Subcutaneous abdominal adipose tissue (tissue), 5 donors: ENCODE results near the gene PTPRM.

ENCODE experiments used
- H3K27ac ChIP-seq: one replicate; pipeline ENCODE4 v1.7.0; 2013; ENCODE audit warnings: low read depth, mild to moderate bottlenecking, inconsistent platforms, low read length, moderate library complexity
- H3K27me3 ChIP-seq, 5 donors: one replicate each; pipeline ENCODE4 v1.7.0; 2013; ENCODE audit warnings: low read length in 5 of 5, inconsistent platforms in 1 of 5; ENCODE audit not compliant: control insufficient read depth in 5 of 5, insufficient read depth in 4 of 5
- H3K36me3 ChIP-seq, 5 donors: one replicate each; pipeline ENCODE4 v1.7.0; 2013; ENCODE audit warnings: low read length in 5 of 5; ENCODE audit not compliant: control insufficient read depth in 5 of 5, insufficient read depth in 5 of 5
- H3K4me1 ChIP-seq, 5 donors: one replicate each; pipeline ENCODE4 v1.7.0; 2013; ENCODE audit warnings: low read length in 5 of 5, mild to moderate bottlenecking in 3 of 5, moderate library complexity in 1 of 5; ENCODE audit not compliant: control insufficient read depth in 5 of 5, insufficient read depth in 5 of 5
- H3K4me3 ChIP-seq, 5 donors: one replicate each; pipeline ENCODE4 v1.7.0; 2013; ENCODE audit warnings: low read length in 5 of 5, low read depth in 1 of 5
- H3K9ac ChIP-seq, 5 donors: one replicate each; pipeline ENCODE4 v1.7.0; 2013; ENCODE audit warnings: low read length in 5 of 5, mild to moderate bottlenecking in 4 of 5, moderate library complexity in 3 of 5
- H3K9me3 ChIP-seq, 5 donors: one replicate each; pipeline ENCODE4 v1.7.0; 2013; ENCODE audit warnings: low read length in 5 of 5; ENCODE audit not compliant: control insufficient read depth in 5 of 5
- donor health status: healthy.
- donor health status: healthy.
- donor health status: healthy.
- donor health status: healthy.
- donor health status: healthy.

PTPRM gene

DNA sequence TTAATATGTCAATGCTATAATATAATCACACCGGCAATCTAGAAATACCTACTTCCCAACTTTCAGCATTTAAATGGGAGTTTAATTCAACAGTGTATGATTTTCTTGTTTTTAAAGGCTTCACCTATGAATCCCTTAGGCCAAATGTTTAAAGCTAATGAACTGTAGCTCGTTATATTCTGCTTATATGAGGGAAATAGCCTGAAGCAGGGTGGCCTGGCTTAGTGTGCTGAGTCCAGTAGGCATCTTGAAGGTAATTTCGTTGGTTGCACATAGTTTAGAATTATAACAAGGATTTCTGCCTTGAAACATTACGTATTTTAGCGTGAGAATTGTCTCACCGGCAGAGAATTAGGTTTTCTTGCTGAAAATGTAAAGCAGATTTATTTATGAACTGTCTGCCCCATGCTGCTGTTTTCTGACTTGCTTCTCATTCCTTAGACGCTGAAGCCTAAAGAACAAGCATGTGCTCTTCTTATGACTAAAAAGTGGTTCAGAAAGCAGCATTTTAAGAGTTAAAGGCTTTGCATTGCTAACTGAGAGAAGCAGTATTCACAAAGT is 608.5 kb downstream of the PTPRM start:
- Histone ChIP-seq H3K36me3 (no peaks in the 10 kb centered on the region), H3K27ac (no peak overlapping the region), H3K27me3 (no peaks in the 10 kb centered on the region), H3K4me3 (no peak overlapping the region), H3K9ac (no peak overlapping the region), H3K9me3 (no peaks in the 10 kb centered on the region), H3K4me1 (peaks cover 2 to 27% (median 25%) of the 10 kb centered on the region in 5 donors)

DNA sequence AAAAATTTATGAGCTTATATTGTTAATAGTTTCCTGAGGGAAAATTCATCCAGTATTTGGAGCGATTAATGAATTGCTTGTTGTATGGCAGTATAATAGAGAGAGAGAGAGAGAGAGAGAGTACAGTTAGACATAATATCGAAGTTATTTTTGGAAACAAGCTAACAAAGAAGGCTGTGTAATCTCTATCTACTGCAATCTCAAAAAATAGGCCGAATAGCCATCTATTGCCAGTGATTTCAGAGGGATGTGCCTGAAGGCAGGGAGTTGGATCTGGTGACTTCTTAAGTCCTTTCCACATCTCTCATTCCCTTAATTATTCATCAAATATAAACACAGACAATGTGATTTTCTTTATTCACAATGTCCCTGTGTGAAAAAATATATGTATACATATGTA is 609.0 kb downstream of the PTPRM start:
- H3K9me3 ChIP-seq: no peaks in the 10 kb centered on the region
- peaks cover 2 to 27% (median 25%) of the 10 kb centered on the region in 5 donors for H3K4me1 ChIP-seq
- H3K27ac ChIP-seq: no peak overlapping the region

DNA sequence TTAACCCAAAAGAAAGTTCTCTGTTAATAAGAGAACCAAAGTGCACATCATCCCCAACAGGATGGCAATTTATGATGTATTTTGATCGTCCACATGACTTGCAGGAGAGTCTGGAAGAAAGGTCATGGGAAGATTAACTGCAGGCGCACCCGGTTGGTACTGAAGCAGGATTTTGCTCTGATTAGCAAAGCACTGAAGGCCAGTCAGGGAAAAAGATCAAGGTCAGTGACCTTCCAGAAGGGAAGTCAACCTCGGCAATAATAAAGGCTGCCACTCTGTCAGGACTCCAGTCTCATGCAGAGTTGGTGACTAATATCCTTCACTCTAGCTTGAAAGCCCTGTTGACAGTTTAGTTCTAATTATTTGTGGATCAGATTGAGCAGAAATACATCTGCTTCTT is 609.4 kb downstream of the PTPRM start:
- Histone ChIP-seq H3K27me3 (no peaks in the 10 kb centered on the region), H3K9ac (no peak overlapping the region), H3K4me1 (peaks cover 2 to 27% (median 25%) of the 10 kb centered on the region in 5 donors), H3K36me3 (peaks cover 0 to 3% (median 0%) of the 10 kb centered on the region in 5 donors), H3K4me3 (peak overlapping the region in 1 of 5 donors; percentile 26), H3K27ac (no peak overlapping the region), H3K9me3 (no peaks in the 10 kb centered on the region)

More for the DNA sequence above, 609.0 kb downstream of the PTPRM start:
- H3K9ac ChIP-seq: no peak overlapping the region
- H3K27me3 ChIP-seq: no peaks in the 10 kb centered on the region
- H3K4me3 ChIP-seq: no peak overlapping the region
- H3K36me3 ChIP-seq: no peaks in the 10 kb centered on the region

DNA sequence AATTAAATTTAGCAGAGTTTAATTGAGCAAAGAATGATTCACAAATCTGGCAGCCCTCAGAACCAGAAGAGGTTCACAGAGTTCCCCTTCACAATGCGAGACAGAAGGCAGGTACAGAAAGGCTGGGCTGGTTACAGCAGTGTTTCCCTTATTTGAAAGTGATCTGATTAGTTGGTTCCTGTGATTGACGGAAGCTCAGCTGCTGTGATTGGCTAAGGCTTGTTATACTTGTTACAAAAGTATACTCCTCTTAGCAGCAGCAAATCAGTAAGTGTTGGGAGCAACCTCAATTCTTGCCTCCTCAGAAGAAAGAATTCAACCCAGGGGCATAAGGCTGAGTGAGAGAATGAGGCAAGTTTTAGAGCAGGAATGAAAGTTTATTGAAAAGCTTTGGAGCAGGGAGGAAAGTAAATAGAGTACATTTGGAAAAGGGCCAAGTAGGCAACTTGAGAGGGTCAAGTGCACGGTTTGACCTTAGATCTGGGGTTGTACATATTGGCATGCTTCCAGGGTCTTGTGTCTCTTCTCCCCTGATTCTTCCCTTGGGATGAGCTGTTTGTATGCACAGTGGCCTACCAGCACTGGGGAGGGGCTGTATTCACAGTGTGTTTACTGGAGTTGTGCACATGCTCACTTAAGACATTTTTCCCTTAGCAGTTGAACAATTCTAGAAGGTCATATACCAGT is 610.4 kb downstream of the PTPRM start:
- Histone ChIP-seq H3K4me3 (peak overlapping the region in 1 of 5 donors; percentile 15), H3K27me3 (no peaks in the 10 kb centered on the region), H3K27ac (no peak overlapping the region)

DNA sequence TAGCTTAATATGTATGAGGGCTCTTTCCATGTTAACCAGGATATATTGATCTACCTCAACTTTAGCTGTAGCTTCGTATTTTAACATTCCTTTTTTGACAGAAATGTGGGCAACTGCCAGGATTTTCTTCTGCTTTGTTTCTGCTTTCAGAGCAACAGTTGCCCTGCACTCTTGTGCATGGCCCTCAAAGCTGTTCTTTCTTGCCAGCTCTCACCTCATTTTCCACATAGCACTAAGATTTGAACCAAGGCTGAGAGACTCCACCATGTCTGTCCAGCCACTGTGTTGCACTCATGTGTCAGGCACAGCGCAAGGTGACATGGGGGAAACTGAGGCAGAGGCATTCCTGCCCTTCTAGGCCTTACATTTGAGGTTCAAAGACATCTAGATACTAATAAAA is 619.3 kb downstream of the PTPRM start:
- Histone ChIP-seq H3K9ac (no peak overlapping the region), H3K4me3 (no peak overlapping the region), H3K27me3 (no peaks in the 10 kb centered on the region), H3K9me3 (no peaks in the 10 kb centered on the region), H3K36me3 (peaks cover 0 to 9% (median 0%) of the 10 kb centered on the region in 5 donors), H3K27ac (no peak overlapping the region), H3K4me1 (no peaks in the 10 kb centered on the region)

More for the DNA sequence above, 610.4 kb downstream of the PTPRM start:
- Histone ChIP-seq H3K4me1 (peaks cover 2 to 27% (median 25%) of the 10 kb centered on the region in 5 donors), H3K9me3 (no peaks in the 10 kb centered on the region), H3K36me3 (peaks cover 0 to 3% (median 0%) of the 10 kb centered on the region in 5 donors), H3K9ac (peak overlapping the region in 1 of 5 donors; percentile 1)

DNA sequence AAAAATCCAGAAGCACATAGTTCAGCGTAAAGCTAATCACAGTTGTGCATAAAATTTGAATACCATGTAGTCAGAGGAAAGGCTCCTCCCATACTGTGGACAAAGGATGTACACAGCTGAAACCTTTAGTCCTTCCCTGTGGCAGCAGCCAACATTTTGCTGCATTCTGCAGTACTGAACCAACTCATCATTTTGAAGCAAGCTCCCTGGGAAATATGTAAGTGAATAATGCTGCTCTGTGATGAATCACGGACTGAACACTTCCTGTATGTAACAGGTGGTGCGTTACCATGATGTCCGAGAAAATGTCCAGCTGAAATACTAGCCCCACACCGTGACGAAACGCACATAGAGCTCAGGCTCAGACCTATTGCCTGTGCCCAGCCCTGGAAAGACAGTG is 621.1 kb downstream of the PTPRM start:
- Histone ChIP-seq H3K4me3 (no peak overlapping the region), H3K27me3 (no peaks in the 10 kb centered on the region), H3K4me1 (no peaks in the 10 kb centered on the region), H3K9me3 (no peaks in the 10 kb centered on the region), H3K27ac (no peak overlapping the region), H3K9ac (no peak overlapping the region), H3K36me3 (peaks cover 0 to 9% (median 0%) of the 10 kb centered on the region in 5 donors)

DNA sequence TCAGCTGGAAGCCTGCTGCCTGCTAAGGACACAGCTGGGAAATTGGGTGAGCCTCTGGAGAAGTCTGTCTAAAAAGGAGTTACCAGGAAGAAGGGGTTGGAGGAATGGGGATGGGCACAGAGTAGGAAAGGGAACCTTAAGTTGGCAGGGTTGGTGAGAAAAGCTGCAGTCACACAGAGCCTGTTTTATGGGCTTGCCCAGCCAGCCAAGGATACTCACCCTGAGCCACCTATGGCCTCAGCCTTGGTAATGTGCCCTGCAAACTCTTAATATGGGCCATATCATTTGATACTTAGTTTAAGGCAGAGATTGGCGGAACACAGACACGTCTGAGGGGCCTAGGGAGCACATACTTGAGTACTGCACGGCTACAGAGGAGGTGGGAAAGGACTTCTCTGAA is 623.9 kb downstream of the PTPRM start:
- no peaks in the 10 kb centered on the region for H3K4me1 ChIP-seq
- no peak overlapping the region for H3K4me3 ChIP-seq
- H3K27ac ChIP-seq: no peak overlapping the region
- H3K27me3 ChIP-seq: no peaks in the 10 kb centered on the region
- no peaks in the 10 kb centered on the region for H3K9me3 ChIP-seq
- H3K9ac ChIP-seq: no peak overlapping the region
- peaks cover 0 to 3% (median 0%) of the 10 kb centered on the region in 5 donors for H3K36me3 ChIP-seq

DNA sequence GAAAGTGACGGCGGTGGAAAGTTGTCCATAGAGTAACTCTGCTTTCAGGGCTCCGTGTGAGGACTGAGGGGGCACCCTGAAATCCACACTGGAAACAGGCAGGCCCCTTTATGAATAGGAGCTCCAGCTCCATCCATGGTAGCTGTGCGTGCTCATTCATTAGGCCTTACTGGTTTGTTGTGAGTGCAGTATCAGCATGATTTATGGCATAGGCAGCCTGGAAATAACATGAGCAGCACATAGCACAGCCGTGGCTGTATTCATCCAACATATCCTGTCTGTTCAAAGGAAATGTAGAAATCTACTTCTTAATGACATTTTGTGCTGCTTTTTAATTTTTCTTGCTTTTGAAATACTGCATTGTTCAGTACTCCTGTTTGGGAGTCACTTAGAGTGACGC is 627.3 kb downstream of the PTPRM start:
- Histone ChIP-seq H3K27ac (no peak overlapping the region), H3K9me3 (no peaks in the 10 kb centered on the region), H3K9ac (no peak overlapping the region), H3K4me1 (no peaks in the 10 kb centered on the region), H3K4me3 (no peak overlapping the region), H3K36me3 (peaks cover 0 to 8% (median 6%) of the 10 kb centered on the region in 5 donors), H3K27me3 (no peaks in the 10 kb centered on the region)

DNA sequence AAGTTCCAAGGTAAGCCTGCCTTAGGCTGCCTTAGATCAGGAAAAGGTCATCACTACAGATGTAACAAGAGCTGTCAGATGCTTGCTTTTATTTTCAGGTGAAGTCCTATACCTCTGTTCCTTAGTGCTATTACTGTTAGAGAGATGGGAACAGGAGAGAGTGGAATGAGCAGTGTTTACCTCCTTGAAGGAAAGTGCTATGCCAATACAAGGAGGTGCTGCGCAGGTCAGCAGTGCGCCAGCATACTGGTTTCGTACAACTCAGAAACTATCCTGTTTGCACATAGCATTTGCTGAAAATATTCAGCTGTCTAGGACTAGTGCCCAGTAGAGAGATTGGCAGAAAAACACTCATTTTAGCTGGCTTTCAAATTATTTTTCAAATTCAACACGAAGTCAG is 629.1 kb downstream of the PTPRM start:
- H3K9ac ChIP-seq: no peak overlapping the region
- no peaks in the 10 kb centered on the region for H3K4me1 ChIP-seq
- peaks cover 0 to 8% (median 6%) of the 10 kb centered on the region in 5 donors for H3K36me3 ChIP-seq
- no peak overlapping the region for H3K27ac ChIP-seq
- no peaks in the 10 kb centered on the region for H3K27me3 ChIP-seq
- H3K9me3 ChIP-seq: no peaks in the 10 kb centered on the region
- H3K4me3 ChIP-seq: no peak overlapping the region

DNA sequence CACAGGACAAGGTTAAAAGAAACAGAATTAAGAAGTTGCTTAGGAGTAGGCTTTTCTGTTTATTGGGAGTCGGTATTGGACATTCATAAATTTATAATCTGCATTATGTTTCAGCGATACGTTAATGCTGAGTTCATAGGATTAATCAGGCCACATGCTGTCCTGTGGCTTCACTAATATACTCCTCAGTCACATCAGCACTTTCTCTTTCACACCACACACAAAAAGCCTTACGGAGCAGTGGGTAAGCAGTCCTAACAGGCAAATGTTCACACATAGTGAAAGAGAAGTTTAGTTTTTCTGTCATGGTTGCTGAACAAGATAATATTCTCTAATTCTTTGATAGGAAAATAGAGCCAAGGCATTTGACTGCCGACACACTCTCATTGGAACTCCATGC is 630.4 kb downstream of the PTPRM start:
- H3K4me1 ChIP-seq: no peaks in the 10 kb centered on the region
- no peak overlapping the region for H3K27ac ChIP-seq
- H3K27me3 ChIP-seq: no peaks in the 10 kb centered on the region
- no peak overlapping the region for H3K4me3 ChIP-seq
- no peak overlapping the region for H3K9ac ChIP-seq
- peaks cover 0 to 8% (median 6%) of the 10 kb centered on the region in 5 donors for H3K36me3 ChIP-seq
- H3K9me3 ChIP-seq: no peaks in the 10 kb centered on the region
